ENCODE data around the gene CFC1B.
"Not testable (repeated sequence)": the region's sequence is repeated elsewhere in the genome, so short reads cannot be mapped to it uniquely, and the experiment has no call there.

The CFC1B gene

GRCh38 chr2:130566165-130566564 is 45.1 kb downstream of the CFC1B start:
- not testable (repeated sequence) for DNase-seq (ENCODE audit: low read depth)

GRCh38 chr2:130571929-130572328 is 50.9 kb downstream of the CFC1B start:
- DNase-seq (ENCODE audit: low read depth), result not testable (repeated sequence)

GRCh38 chr2:130574230-130574629 is 53.2 kb downstream of the CFC1B start:
- DNase-seq (ENCODE audit: low read depth), result not testable (repeated sequence)

- not testable (repeated sequence) for DNase-seq (ENCODE audit: low read depth)
Observed at GRCh38 chr2:130576209-130576784, 55.3 kb downstream of the CFC1B start.

GRCh38 chr2:130577559-130577958 is 56.5 kb downstream of the CFC1B start:
- not testable (repeated sequence) for DNase-seq (ENCODE audit: low read depth)

Measured in T follicular helper cell (primary cell).